ENCODE data around the gene TEFM. TPM values are rescaled to one million over a fixed set of nuclear protein-coding genes. Genes with fewer than 3 reads are reported as not detected.

The TEFM gene, protein sequence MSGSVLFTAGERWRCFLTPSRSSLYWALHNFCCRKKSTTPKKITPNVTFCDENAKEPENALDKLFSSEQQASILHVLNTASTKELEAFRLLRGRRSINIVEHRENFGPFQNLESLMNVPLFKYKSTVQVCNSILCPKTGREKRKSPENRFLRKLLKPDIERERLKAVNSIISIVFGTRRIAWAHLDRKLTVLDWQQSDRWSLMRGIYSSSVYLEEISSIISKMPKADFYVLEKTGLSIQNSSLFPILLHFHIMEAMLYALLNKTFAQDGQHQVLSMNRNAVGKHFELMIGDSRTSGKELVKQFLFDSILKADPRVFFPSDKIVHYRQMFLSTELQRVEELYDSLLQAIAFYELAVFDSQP
- 5.5 and 7.2 TPM in 2 replicates for total RNA-seq

GRCh38 chr17:30906101-30906911 lies at the start of gene TEFM:
TEFM (minus strand) TSS chr17:30906238; CDS start chr17:30906198, 40 bp downstream.

GRCh38 chr17:30921544-30922196 lies 15.6 kb upstream of the TEFM start, which contains the start of gene ADAP2:
ADAP2 (plus strand) TSS chr17:30921945; CDS start chr17:30922015, 70 bp downstream.

Other genes starting within 250 kb of the TEFM start
- 22.6 and 26.7 TPM in 2 replicates for gene CRLF3, start 81.5 kb downstream of the TEFM start, total RNA-seq
- 0.43 and 0.96 TPM in 2 replicates for gene ATAD5, start 74.3 kb downstream of the TEFM start, total RNA-seq
- 1.3 and 6.3 TPM in 2 replicates for gene ADAP2, start 15.7 kb upstream of the TEFM start, total RNA-seq
- gene RNF135, start 64.8 kb upstream of the TEFM start, total RNA-seq, result 12.8 and 18.5 TPM in 2 replicates
- gene NF1, start 188.7 kb upstream of the TEFM start, total RNA-seq, result 36.1 and 50.7 TPM in 2 replicates

Measured in tracheal epithelial cell (primary cell).